Measurements from ENCODE around the gene AKAP1. TPM values are rescaled to one million over a fixed set of nuclear protein-coding genes. Genes with fewer than 3 reads are reported as not detected.

The AKAP1 gene
- total and polyA plus RNA-seq, 2 of the 8 experiments (the other 6 are each of a cell fraction or from before 2014, with no cell fraction given): 120 to 156 TPM

DNA sequence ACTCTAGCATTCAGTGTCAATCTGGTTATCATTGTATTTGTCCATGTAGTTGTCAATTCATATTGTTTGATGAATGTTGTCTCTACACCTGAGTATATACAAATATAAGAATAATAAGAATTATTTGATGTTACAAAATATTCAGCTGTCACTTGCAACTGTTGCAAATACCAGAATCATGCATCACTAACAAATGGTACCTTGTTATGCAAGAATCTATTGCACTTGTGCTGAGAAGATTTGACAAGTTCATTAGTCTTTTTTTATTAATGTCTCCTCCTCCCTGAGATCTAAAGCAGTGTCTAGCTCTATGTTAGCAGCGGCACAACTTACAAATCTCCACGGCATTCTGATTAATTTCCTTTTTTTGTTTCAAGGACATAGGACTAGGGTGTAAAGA, 22.2 kb upstream of the AKAP1 start:
- H3K27ac ChIP-seq (ENCODE audit: low read depth, low read length): no peak overlapping the region
- H2BK15ac ChIP-seq (ENCODE audit: low read length): no peak overlapping the region
- H3K4me2 ChIP-seq (ENCODE audit: insufficient read depth in 1 of 2, low read depth in 2 of 2, low read length in 2 of 2): no peak overlapping the region
- DNase-seq (ENCODE audit: low read depth in 1 of 2, low spot score in 2 of 2) (no peak), FAIRE-seq (no peak)
- H3K56ac ChIP-seq (replicated peaks; ENCODE audit: insufficient read length, low read depth, low read length): no peak overlapping the region
- ChIA-PET POLR2A (ENCODE audit: partially characterized antibody) (interaction anchor here (0.7 kb wide), 1 partner anchor 10 kb away, joined by 3 read pairs; no protein-coding TSS in a partner anchor), CTCF (ENCODE audit: partially characterized antibody) (interaction anchor here (0.6 to 1.6 kb wide), 5 partner anchors 13 to 327 kb away, joined by 3 to 4 read pairs (median 3); no protein-coding TSS in a partner anchor)
- H2BK12ac ChIP-seq (ENCODE audit: low read depth, low read length): no peak overlapping the region
- no peak overlapping the region for H4K91ac ChIP-seq (replicated peaks; ENCODE audit: insufficient read length, low read length)
- no peaks in the 10 kb centered on the region for H3K9me3 ChIP-seq (ENCODE audit: insufficient read depth in 2 of 2, low read depth in 1 of 2, low read length in 1 of 2)
- H4K8ac ChIP-seq (ENCODE audit: extremely low read depth, insufficient read depth, low read length): no peak overlapping the region
- no peaks in the 10 kb centered on the region for H3K79me2 ChIP-seq (ENCODE audit: control insufficient read depth in 1 of 2, insufficient read depth in 2 of 2, low read length in 2 of 2)
- H3K14ac ChIP-seq (ENCODE audit: insufficient read length): no peak overlapping the region
- no peak overlapping the region for H2AK5ac ChIP-seq (ENCODE audit: low read depth, low read length)
- H2BK120ac ChIP-seq (replicated peaks; ENCODE audit: low read depth, low read length): no peak overlapping the region
- H3K79me1 ChIP-seq (ENCODE audit: low read depth, low read length): no peaks in the 10 kb centered on the region
- peaks cover 0 to 3% (median under 1%) of the 10 kb centered on the region in 4 experiments; a peak in 3 of 7 replicates for H3K4me1 ChIP-seq (replicated peaks in 1 of 4; ENCODE audit: control insufficient read depth in 3 of 4, insufficient read depth in 4 of 4, low read length in 3 of 4)
- H3K18ac ChIP-seq (ENCODE audit: extremely low read depth, low read length): no peak overlapping the region
- H4K5ac ChIP-seq (ENCODE audit: insufficient read length, low read depth, low read length): no peak overlapping the region
- H3K4ac ChIP-seq (replicated peaks; ENCODE audit: insufficient read length, low read depth, low read length): no peak overlapping the region
- H3K9ac ChIP-seq (replicated peaks in 1 of 4; ENCODE audit: extremely low read depth in 1 of 4, low read depth in 3 of 4, low read length in 3 of 4): no peak overlapping the region
- H4K20me1 ChIP-seq (replicated peaks in 1 of 2; ENCODE audit: control insufficient read depth in 1 of 2, insufficient read depth in 2 of 2, low read length in 2 of 2): no peaks in the 10 kb centered on the region
- H3K23ac ChIP-seq (ENCODE audit: insufficient read length): no peak overlapping the region
- no peaks in the 10 kb centered on the region for H3K23me2 ChIP-seq (ENCODE audit: low read depth, low read length)
- H2AFZ ChIP-seq (ENCODE audit: low read length): no peak overlapping the region
- no peak overlapping the region for H2BK5ac ChIP-seq (ENCODE audit: low read depth, low read length)
- 93% methylated on average over 2 of the region's 2 CpGs; no CpG with 5 or more reads in 1 of the 2 experiments for WGBS, 2 experiments (ENCODE audit: extremely low coverage in 1 of 2, insufficient coverage in 1 of 2, insufficient read length in 1 of 2, insufficient replicate concordance in 2 of 2, low coverage in 1 of 2, low lambda C conversion rate in 2 of 2, missing lambda C conversion rate in 1 of 2)
- no peaks in the 10 kb centered on the region for H3K36me3 ChIP-seq (ENCODE audit: control insufficient read depth in 2 of 4, insufficient read depth in 4 of 4, low read length in 3 of 4)
- no peaks in the 10 kb centered on the region for H3K27me3 ChIP-seq (replicated peaks in 1 of 4; ENCODE audit: control insufficient read depth in 3 of 4, extremely low read depth in 1 of 4, insufficient read depth in 3 of 4, low read length in 3 of 4)
- TF ChIP-seq GTF2F1 (IDR thresholded peaks at IDR 0.05; ENCODE audit: borderline replicate concordance, low read depth, low read length) (no peak), SP4 (IDR thresholded peaks at IDR 0.05; ENCODE audit: low read length) (no peak), CHD1 (IDR thresholded peaks at IDR 0.05; ENCODE audit: low read depth, low read length) (no peak), GABPA (IDR thresholded peaks at IDR 0.05; ENCODE audit: borderline replicate concordance, insufficient read depth, low read length) (no peak), BACH1 (IDR thresholded peaks at IDR 0.05; ENCODE audit: low read length) (no peak)
- no peak overlapping the region for H2BK20ac ChIP-seq (ENCODE audit: low read length)
- no peak overlapping the region for H3K4me3 ChIP-seq (ENCODE audit: extremely low read depth in 1 of 4, insufficient read depth in 2 of 4, low read depth in 3 of 4, low read length in 4 of 4)

Measured in H1 (cell line).